ENCODE results near the gene MBP.
A peak's percentile ranks its signal among the peaks of the same experiment; 100 is the strongest.

The MBP gene

GRCh38 chr18:77098029-77098428 is 34.6 kb downstream of the MBP start:
- DNase-seq, result no peak

GRCh38 chr18:77096936-77097886 is 35.4 kb downstream of the MBP start:
- peak; percentile 60 for DNase-seq

GRCh38 chr18:77095391-77096371 is 36.9 kb downstream of the MBP start:
- DNase-seq, result no peak

- no peak for DNase-seq
These were observed 39.0 kb downstream of the MBP start for GRCh38 chr18:77093586-77093985.

GRCh38 chr18:77093067-77093430 is 39.5 kb downstream of the MBP start:
- no peak for DNase-seq

GRCh38 chr18:77092104-77093066 is 40.2 kb downstream of the MBP start:
- DNase-seq, result no peak

- no peak for DNase-seq
These were observed 41.2 kb downstream of the MBP start for GRCh38 chr18:77091366-77091765.

GRCh38 chr18:77090546-77091174 is 41.9 kb downstream of the MBP start:
- DNase-seq, result no peak

- DNase-seq, result no peak
These were observed 42.8 kb downstream of the MBP start for GRCh38 chr18:77089723-77090285.

- no peak for DNase-seq
These were observed 43.4 kb downstream of the MBP start for GRCh38 chr18:77088963-77089722.

GRCh38 chr18:77087393-77088141 is 45.0 kb downstream of the MBP start:
- no peak for DNase-seq

- DNase-seq, result no peak
These were observed 45.8 kb downstream of the MBP start for GRCh38 chr18:77086656-77087392.

GRCh38 chr18:77086034-77086433 is 46.5 kb downstream of the MBP start:
- DNase-seq, result no peak

GRCh38 chr18:77084688-77085035 is 47.9 kb downstream of the MBP start:
- no peak for DNase-seq

- DNase-seq, result no peak
These were observed 50.1 kb downstream of the MBP start for GRCh38 chr18:77082316-77082955.

- DNase-seq, result no peak
These were observed 51.2 kb downstream of the MBP start for GRCh38 chr18:77081390-77081778.

- DNase-seq, result no peak
These were observed 52.5 kb downstream of the MBP start for GRCh38 chr18:77079954-77080682.

- no peak for DNase-seq
These were observed 53.5 kb downstream of the MBP start for GRCh38 chr18:77079088-77079487.

Measured in NCI-H1092 treated with DMSO at 0.1 percent for 48 hours (cell line).